HepG2 (cell line): ENCODE data around the gene ST8SIA4.

ENCODE experiments used
- DNMT1 ChIP-seq: sonication (generic); formaldehyde crosslinking; IDR thresholded peaks from 2 replicates; pipeline ENCODE4 v1.5.1; 2020; ENCODE audit warnings: mild to moderate bottlenecking, missing genetic modification reagents
- JUN ChIP-seq: sonication (generic); formaldehyde crosslinking; IDR thresholded peaks from 2 replicates; pipeline ENCODE4 v1.4.0; 2020; ENCODE audit warnings: mild to moderate bottlenecking, missing genetic modification reagents
- POLR2A ChIP-seq, 2 experiments: IDR thresholded peaks; 2 replicates each; pipeline ENCODE4 v1.6.1; 2011; ENCODE audit warnings: low read depth in 2 of 2, low read length in 2 of 2, mild to moderate bottlenecking in 1 of 2, moderate library complexity in 1 of 2; ENCODE audit not compliant: insufficient read depth in 1 of 2
- RARG ChIP-seq: sonication (generic); formaldehyde crosslinking; IDR thresholded peaks from 2 replicates; pipeline ENCODE4 v1.4.0; 2020; ENCODE audit warnings: low read depth, mild to moderate bottlenecking, missing genetic modification reagents
- RCOR2 ChIP-seq: IDR thresholded peaks from 2 replicates; pipeline ENCODE4 v1.6.1; 2016; ENCODE audit warnings: missing biosample characterization, missing genetic modification reagents
- RXRA ChIP-seq: sonication (generic); formaldehyde crosslinking; IDR thresholded peaks from 2 replicates; pipeline ENCODE4 v1.5.1; 2020; ENCODE audit warnings: missing genetic modification reagents
- TF ChIP-seq, protein P1 (sequence below): sonication (generic); formaldehyde crosslinking; IDR thresholded peaks from 2 replicates; pipeline ENCODE4 v1.5.1; 2020; ENCODE audit warnings: mild to moderate bottlenecking, missing genetic modification reagents
- TF ChIP-seq, protein P2 (sequence below), 2 experiments: sonication (generic) in 1 of 2; formaldehyde crosslinking in 1 of 2; IDR thresholded peaks; 2 replicates each; pipeline versions ENCODE4 v1.6.1 to v1.9.0; 2014 to 2022; ENCODE audit warnings: antibody characterized with exemption in 1 of 2, borderline replicate concordance in 1 of 2, inconsistent platforms in 1 of 2, low read depth in 1 of 2, missing genetic modification reagents in 1 of 2
- TF ChIP-seq, protein P3 (sequence below): sonication (generic); formaldehyde crosslinking; IDR thresholded peaks from 2 replicates; pipeline ENCODE4 v1.5.0; 2020; ENCODE audit warnings: mild to moderate bottlenecking, missing genetic modification reagents, moderate library complexity

- TF ChIP-seq RARG (CRISPR knock-in tag) (no peak), RCOR2 (CRISPR knock-in tag) (no peak), POLR2A (IDR thresholded peaks at IDR 0.05; ENCODE audit: insufficient read depth in 1 of 2, low read depth in 2 of 2, low read length in 2 of 2) (no peak), RXRA (no peak), DNMT1 (CRISPR knock-in tag) (no peak), JUN (no peak)
- TF ChIP-seq, protein P1, sequence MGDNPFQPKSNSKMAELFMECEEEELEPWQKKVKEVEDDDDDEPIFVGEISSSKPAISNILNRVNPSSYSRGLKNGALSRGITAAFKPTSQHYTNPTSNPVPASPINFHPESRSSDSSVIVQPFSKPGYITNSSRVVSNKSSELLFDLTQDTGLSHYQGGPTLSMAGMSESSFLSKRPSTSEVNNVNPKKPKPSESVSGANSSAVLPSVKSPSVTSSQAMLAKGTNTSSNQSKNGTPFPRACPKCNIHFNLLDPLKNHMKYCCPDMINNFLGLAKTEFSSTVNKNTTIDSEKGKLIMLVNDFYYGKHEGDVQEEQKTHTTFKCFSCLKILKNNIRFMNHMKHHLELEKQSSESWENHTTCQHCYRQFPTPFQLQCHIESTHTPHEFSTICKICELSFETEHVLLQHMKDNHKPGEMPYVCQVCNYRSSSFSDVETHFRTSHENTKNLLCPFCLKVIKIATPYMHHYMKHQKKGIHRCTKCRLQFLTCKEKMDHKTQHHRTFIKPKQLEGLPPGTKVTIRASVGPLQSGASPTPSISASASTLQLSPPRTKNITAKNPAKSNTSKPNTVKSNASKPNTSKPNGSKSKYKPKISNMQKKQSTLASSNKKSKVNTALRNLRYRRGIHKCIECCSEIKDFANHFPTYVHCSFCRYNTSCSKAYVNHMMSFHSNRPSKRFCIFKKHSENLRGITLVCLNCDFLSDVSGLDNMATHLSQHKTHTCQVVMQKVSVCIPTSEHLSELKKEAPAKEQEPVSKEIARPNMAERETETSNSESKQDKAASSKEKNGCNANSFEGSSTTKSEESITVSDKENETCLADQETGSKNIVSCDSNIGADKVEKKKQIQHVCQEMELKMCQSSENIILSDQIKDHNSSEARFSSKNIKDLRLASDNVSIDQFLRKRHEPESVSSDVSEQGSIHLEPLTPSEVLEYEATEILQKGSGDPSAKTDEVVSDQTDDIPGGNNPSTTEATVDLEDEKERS, result no peak
- TF ChIP-seq, protein P2, sequence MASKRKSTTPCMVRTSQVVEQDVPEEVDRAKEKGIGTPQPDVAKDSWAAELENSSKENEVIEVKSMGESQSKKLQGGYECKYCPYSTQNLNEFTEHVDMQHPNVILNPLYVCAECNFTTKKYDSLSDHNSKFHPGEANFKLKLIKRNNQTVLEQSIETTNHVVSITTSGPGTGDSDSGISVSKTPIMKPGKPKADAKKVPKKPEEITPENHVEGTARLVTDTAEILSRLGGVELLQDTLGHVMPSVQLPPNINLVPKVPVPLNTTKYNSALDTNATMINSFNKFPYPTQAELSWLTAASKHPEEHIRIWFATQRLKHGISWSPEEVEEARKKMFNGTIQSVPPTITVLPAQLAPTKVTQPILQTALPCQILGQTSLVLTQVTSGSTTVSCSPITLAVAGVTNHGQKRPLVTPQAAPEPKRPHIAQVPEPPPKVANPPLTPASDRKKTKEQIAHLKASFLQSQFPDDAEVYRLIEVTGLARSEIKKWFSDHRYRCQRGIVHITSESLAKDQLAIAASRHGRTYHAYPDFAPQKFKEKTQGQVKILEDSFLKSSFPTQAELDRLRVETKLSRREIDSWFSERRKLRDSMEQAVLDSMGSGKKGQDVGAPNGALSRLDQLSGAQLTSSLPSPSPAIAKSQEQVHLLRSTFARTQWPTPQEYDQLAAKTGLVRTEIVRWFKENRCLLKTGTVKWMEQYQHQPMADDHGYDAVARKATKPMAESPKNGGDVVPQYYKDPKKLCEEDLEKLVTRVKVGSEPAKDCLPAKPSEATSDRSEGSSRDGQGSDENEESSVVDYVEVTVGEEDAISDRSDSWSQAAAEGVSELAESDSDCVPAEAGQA (IDR thresholded peaks at IDR 0.05; ENCODE audit: low read depth), result no peak
- TF ChIP-seq, protein P2 (CRISPR knock-in tag; IDR thresholded peaks at IDR 0.05; ENCODE audit: borderline replicate concordance), result no peak
- TF ChIP-seq, protein P3, sequence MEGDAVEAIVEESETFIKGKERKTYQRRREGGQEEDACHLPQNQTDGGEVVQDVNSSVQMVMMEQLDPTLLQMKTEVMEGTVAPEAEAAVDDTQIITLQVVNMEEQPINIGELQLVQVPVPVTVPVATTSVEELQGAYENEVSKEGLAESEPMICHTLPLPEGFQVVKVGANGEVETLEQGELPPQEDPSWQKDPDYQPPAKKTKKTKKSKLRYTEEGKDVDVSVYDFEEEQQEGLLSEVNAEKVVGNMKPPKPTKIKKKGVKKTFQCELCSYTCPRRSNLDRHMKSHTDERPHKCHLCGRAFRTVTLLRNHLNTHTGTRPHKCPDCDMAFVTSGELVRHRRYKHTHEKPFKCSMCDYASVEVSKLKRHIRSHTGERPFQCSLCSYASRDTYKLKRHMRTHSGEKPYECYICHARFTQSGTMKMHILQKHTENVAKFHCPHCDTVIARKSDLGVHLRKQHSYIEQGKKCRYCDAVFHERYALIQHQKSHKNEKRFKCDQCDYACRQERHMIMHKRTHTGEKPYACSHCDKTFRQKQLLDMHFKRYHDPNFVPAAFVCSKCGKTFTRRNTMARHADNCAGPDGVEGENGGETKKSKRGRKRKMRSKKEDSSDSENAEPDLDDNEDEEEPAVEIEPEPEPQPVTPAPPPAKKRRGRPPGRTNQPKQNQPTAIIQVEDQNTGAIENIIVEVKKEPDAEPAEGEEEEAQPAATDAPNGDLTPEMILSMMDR (CRISPR knock-in tag), result no peak
Measured at GRCh38 chr5:100909034-100909433, 6.0 kb upstream of the ST8SIA4 start.
